ENCODE results near the gene PSMD13. TPM values are rescaled to one million over a fixed set of nuclear protein-coding genes. Genes with fewer than 3 reads are reported as not detected.

PSMD13 gene
- total RNA-seq, 1 donor from 2014 or later = 137 TPM

DNA sequence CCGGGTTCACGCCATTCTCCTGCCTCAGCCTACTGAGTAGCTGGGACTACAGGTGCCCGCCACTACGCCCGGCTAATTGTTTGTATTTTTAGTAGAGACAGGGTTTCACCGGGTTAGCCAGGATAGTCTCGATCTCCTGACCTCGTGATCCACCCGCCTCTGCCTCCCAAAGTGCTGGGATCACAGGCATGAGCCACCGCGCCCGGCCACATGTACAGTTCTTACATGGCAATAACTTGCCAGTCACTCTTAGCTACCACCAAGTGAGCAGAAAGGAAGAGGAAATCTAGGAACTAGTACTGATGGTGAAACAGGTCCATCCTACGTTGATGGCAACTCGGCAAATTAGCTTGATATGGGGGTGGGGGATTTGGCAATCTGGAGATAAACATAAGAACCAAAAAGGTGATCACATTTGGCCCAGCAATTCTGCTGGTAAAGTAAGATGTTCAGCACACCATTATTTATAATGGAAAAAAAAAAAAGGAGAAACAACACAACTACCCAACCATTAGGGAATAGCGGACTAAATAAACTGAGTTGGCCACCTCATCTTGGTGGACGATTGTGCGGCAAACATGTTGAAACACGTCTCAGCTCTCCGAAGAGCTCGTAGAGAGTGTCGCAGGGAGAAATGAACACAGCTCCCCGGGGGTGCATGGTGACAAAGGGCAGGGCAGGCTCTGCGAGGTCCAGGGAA lies 46.8 kb downstream of the PSMD13 start:
- Mint-ChIP-seq H3K27ac (ENCODE audit: unreplicated experiment) (peak overlapping the region; percentile 34), H3K4me3 (ENCODE audit: unreplicated experiment) (no peak overlapping the region), H3K9me3 (ENCODE audit: unreplicated experiment) (peaks cover 2% of the 10 kb centered on the region), H3K27me3 (ENCODE audit: low read depth, unreplicated experiment) (peaks cover 52% of the 10 kb centered on the region), H3K4me1 (ENCODE audit: low read depth, unreplicated experiment) (no peaks in the 10 kb centered on the region), H3K36me3 (ENCODE audit: low read depth, unreplicated experiment) (peaks cover 5% of the 10 kb centered on the region)
- Histone ChIP-seq H2AFZ (ENCODE audit: low read depth, low read length) (no peak overlapping the region), H4K20me1 (ENCODE audit: insufficient read depth, low read length) (no peaks in the 10 kb centered on the region), H3K4me1 (ENCODE audit: insufficient read depth, low read length) (peaks cover 6% of the 10 kb centered on the region), H3K4me3 (ENCODE audit: insufficient read depth, low read depth, low read length) (no peak overlapping the region), H3K27ac (ENCODE audit: low read depth, low read length) (no peak overlapping the region), H3K79me2 (ENCODE audit: insufficient read depth, low read length) (no peaks in the 10 kb centered on the region), H3K9me3 (ENCODE audit: insufficient read depth, low read depth, low read length) (no peaks in the 10 kb centered on the region), H3K9ac (ENCODE audit: low read length) (no peak overlapping the region), H3K4me2 (ENCODE audit: low read length) (no peak overlapping the region), H3K36me3 (ENCODE audit: insufficient read depth, low read length) (no peaks in the 10 kb centered on the region), H3K27me3 (ENCODE audit: insufficient read depth, low read length) (peaks cover 54% of the 10 kb centered on the region)
- TF ChIP-seq, protein P1, sequence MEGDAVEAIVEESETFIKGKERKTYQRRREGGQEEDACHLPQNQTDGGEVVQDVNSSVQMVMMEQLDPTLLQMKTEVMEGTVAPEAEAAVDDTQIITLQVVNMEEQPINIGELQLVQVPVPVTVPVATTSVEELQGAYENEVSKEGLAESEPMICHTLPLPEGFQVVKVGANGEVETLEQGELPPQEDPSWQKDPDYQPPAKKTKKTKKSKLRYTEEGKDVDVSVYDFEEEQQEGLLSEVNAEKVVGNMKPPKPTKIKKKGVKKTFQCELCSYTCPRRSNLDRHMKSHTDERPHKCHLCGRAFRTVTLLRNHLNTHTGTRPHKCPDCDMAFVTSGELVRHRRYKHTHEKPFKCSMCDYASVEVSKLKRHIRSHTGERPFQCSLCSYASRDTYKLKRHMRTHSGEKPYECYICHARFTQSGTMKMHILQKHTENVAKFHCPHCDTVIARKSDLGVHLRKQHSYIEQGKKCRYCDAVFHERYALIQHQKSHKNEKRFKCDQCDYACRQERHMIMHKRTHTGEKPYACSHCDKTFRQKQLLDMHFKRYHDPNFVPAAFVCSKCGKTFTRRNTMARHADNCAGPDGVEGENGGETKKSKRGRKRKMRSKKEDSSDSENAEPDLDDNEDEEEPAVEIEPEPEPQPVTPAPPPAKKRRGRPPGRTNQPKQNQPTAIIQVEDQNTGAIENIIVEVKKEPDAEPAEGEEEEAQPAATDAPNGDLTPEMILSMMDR (IDR thresholded peaks at IDR 0.05; ENCODE audit: insufficient read depth, low read depth, low read length) = no peak
- TF ChIP-seq EZH2 (IDR thresholded peaks at IDR 0.05; ENCODE audit: insufficient read depth, low read length) = no peak
- DNase-seq (ENCODE audit: low read depth) (no peak), FAIRE-seq (no peak)

DNA sequence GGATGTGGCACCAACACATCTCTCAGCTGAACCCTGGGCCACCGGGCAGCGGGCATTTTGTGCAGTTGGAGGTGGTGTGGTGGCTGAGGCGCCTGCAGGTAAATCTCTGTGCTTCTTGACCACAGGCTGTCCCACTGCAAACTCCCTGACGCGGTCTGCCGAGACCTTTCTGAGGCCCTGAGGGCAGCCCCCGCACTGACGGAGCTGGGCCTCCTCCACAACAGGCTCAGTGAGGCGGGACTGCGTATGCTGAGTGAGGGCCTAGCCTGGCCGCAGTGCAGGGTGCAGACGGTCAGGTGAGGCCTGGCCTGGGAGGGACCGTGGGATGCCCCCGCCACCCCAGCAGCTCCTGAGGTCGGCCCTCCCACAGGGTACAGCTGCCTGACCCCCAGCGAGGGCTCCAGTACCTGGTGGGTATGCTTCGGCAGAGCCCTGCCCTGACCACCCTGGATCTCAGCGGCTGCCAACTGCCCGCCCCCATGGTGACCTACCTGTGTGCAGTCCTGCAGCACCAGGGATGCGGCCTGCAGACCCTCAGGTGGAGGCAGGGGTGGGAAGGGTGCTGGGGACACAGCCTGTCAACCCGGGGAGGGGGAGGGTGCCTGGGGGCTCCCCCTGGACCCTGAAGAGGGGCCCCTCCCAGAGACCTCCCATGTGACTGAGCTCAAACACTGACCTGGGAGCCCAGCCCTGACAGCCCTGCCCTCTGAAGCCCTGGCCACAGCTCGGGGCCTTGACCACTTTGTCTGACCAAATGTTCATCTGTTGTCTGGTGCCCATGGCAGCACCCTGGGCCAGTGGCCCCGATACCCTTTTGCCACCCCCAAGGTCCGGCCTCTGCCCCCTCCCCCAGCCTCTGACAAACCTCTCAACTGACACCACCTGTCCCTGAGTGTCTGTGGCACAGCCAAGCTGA lies 47.6 kb downstream of the PSMD13 start:
- Histone ChIP-seq H3K4me2 (ENCODE audit: low read length) (no peak overlapping the region), H3K4me3 (ENCODE audit: insufficient read depth, low read depth, low read length) (no peak overlapping the region), H3K27ac (ENCODE audit: low read depth, low read length) (no peak overlapping the region), H3K9ac (ENCODE audit: low read length) (no peak overlapping the region), H3K4me1 (ENCODE audit: insufficient read depth, low read length) (peaks cover 6% of the 10 kb centered on the region), H3K27me3 (ENCODE audit: insufficient read depth, low read length) (peaks cover 46% of the 10 kb centered on the region), H3K9me3 (ENCODE audit: insufficient read depth, low read depth, low read length) (no peaks in the 10 kb centered on the region), H3K36me3 (ENCODE audit: insufficient read depth, low read length) (no peaks in the 10 kb centered on the region), H4K20me1 (ENCODE audit: insufficient read depth, low read length) (no peaks in the 10 kb centered on the region), H3K79me2 (ENCODE audit: insufficient read depth, low read length) (no peaks in the 10 kb centered on the region), H2AFZ (ENCODE audit: low read depth, low read length) (no peak overlapping the region)
- H3K27ac Mint-ChIP-seq (ENCODE audit: unreplicated experiment) = no peak overlapping the region
- H3K36me3 Mint-ChIP-seq (ENCODE audit: low read depth, unreplicated experiment) = peaks cover 3% of the 10 kb centered on the region
- H3K27me3 Mint-ChIP-seq (ENCODE audit: low read depth, unreplicated experiment) = peaks cover 49% of the 10 kb centered on the region
- DNase-seq (ENCODE audit: low read depth) = no peak
- TF ChIP-seq EZH2 (IDR thresholded peaks at IDR 0.05; ENCODE audit: insufficient read depth, low read length) = no peak
- TF ChIP-seq, protein P1 (IDR thresholded peaks at IDR 0.05; ENCODE audit: insufficient read depth, low read depth, low read length) = no peak
- H3K4me3 Mint-ChIP-seq (ENCODE audit: unreplicated experiment) = no peak overlapping the region
- H3K4me1 Mint-ChIP-seq (ENCODE audit: low read depth, unreplicated experiment) = no peaks in the 10 kb centered on the region
- no peaks in the 10 kb centered on the region for H3K9me3 Mint-ChIP-seq (ENCODE audit: unreplicated experiment)
- FAIRE-seq = no peak
